HepG2 (cell line): ENCODE results near the gene TMEM108. TPM values are rescaled to one million over a fixed set of nuclear protein-coding genes. Genes with fewer than 3 reads are reported as not detected.

Experiments used
- ATAC-seq: fragments of 200-7000 bp; cut with Tn5 transposase; 3 replicates; pipeline ENCODE4 v1.9.1; 2020; ENCODE audit warnings: mild to moderate bottlenecking, moderate library complexity
- BruUV-seq: library from RNA; stranded (reverse); fragments of 400-500 nt; replicated peaks from 2 replicates; lab custom pipeline; 2021; lab: Mats Ljungman, UMichigan
- CTCF ChIA-PET: fragments of 300-600 bp; formaldehyde crosslinking; extraction: SDS; loops from one replicate; lab custom pipeline; 2021; ENCODE audit warnings: low total read pairs, inconsistent platforms, low intra/inter-chr PET ratio; lab: Yijun Ruan, JAX
- POLR2A ChIA-PET: fragments of 350-600 bp; sonication (Branson Sonifier 250); formaldehyde crosslinking; loops from one replicate; lab custom pipeline; 2020; ENCODE audit warnings: antibody characterized with exemption, inconsistent platforms; lab: Yijun Ruan, JAX
- DNase-seq: peaks from one replicate; pipeline ENCODE4 v3.0.0-alpha.2; 2015; ENCODE audit warnings: low spot score
- FAIRE-seq: peaks from 3 replicates; lab custom pipeline; 2011; peaks lifted over from hg19 to GRCh38; lab: Jason Lieb, UNC
- H2AFZ ChIP-seq: one replicate; pipeline ENCODE4 v1.6.1; 2011; ENCODE audit warnings: low read length, inconsistent platforms
- H3K27ac ChIP-seq: fragments of 300-600 bp; 3 replicates; pipeline ENCODE4 v1.8.0; 2011; ENCODE audit warnings: mixed run types, mild to moderate bottlenecking, mixed read lengths, low read length, inconsistent platforms; ENCODE audit not compliant: insufficient read depth; ENCODE audit errors: extremely low read length
- H3K27me3 ChIP-seq, 2 experiments: fragments of 200-600 bp in 1 of 2; 2 replicates in 1 of 2; 3 replicates in 1 of 2; pipeline versions ENCODE4 v1.6.0 to v1.8.0; 2011; ENCODE audit warnings: low read length in 2 of 2, mild to moderate bottlenecking in 2 of 2, moderate library complexity in 2 of 2, inconsistent platforms in 1 of 2; ENCODE audit not compliant: insufficient read depth in 2 of 2, control insufficient read depth in 1 of 2
- H3K36me3 ChIP-seq, 2 experiments: fragments of 200-600 bp in 1 of 2; replicated peaks in 1 of 2; 2 replicates in 1 of 2; 3 replicates in 1 of 2; pipeline versions ENCODE4 v1.5.1 to v1.8.0; 2011; ENCODE audit warnings: low read length in 2 of 2, inconsistent platforms in 1 of 2; ENCODE audit not compliant: insufficient read depth in 2 of 2, control insufficient read depth in 1 of 2
- H3K4me1 ChIP-seq: 2 replicates; pipeline ENCODE4 v1.5.1; 2012; ENCODE audit warnings: low read length, inconsistent platforms; ENCODE audit not compliant: insufficient read depth
- H3K4me2 ChIP-seq: 2 replicates; pipeline ENCODE4 v1.6.0; 2011; ENCODE audit warnings: low read depth, low read length, inconsistent platforms
- H3K4me3 ChIP-seq, 3 experiments: fragments of 200-600 bp in 1 of 3; sonication (generic), shearing (Covaris generic) in 1 of 3; replicated peaks in 1 of 3; 2 replicates each; pipeline ENCODE4 v1.5.1; 2011 to 2016; ENCODE audit warnings: low read length in 3 of 3, inconsistent platforms in 2 of 3, low read depth in 2 of 3, mild to moderate bottlenecking in 2 of 3, control low read depth in 1 of 3, mixed read lengths in 1 of 3; ENCODE audit not compliant: insufficient read depth in 1 of 3
- H3K79me2 ChIP-seq: one replicate; pipeline ENCODE4 v1.6.1; 2011; ENCODE audit warnings: low read length, inconsistent platforms; ENCODE audit not compliant: insufficient read depth
- H3K9ac ChIP-seq: 2 replicates; pipeline ENCODE4 v1.6.0; 2011; ENCODE audit warnings: mild to moderate bottlenecking, low read depth, low read length, inconsistent platforms; ENCODE audit not compliant: insufficient read depth
- H3K9me3 ChIP-seq: 2 replicates; pipeline ENCODE4 v1.5.1; 2012; ENCODE audit warnings: mild to moderate bottlenecking, low read length
- H4K20me1 ChIP-seq: 2 replicates; pipeline ENCODE4 v1.6.0; 2011; ENCODE audit warnings: inconsistent platforms, mild to moderate bottlenecking, low read length, moderate library complexity; ENCODE audit not compliant: insufficient read depth
- FOXA1 ChIP-seq, 2 experiments: fragments of 450-650 bp in 1 of 2; sonication (generic) in 1 of 2; formaldehyde crosslinking in 1 of 2; IDR thresholded peaks; 2 replicates each; pipeline versions ENCODE4 v1.4.0 to v1.6.1; 2016 to 2020; ENCODE audit warnings: missing genetic modification reagents in 1 of 2
- GABPB1 ChIP-seq: IDR thresholded peaks from 2 replicates; pipeline ENCODE4 v1.6.1; 2016; ENCODE audit warnings: mild to moderate bottlenecking, missing genetic modification reagents, moderate library complexity, missing compliant biosample characterization
- MTF2 ChIP-seq: sonication (generic); formaldehyde crosslinking; IDR thresholded peaks from 2 replicates; pipeline ENCODE4 v1.5.0; 2020; ENCODE audit warnings: missing genetic modification reagents, borderline replicate concordance
- MXI1 ChIP-seq: IDR thresholded peaks from 3 replicates; pipeline ENCODE4 v1.6.1; 2012; ENCODE audit warnings: low read depth, low read length, inconsistent platforms, borderline replicate concordance
- NFE2 ChIP-seq: sonication (generic); formaldehyde crosslinking; IDR thresholded peaks from 2 replicates; pipeline ENCODE4 v1.4.0; 2020; ENCODE audit warnings: missing genetic modification reagents
- ZNF160 ChIP-seq: sonication (generic); formaldehyde crosslinking; IDR thresholded peaks from 2 replicates; pipeline ENCODE4 v1.8.0; 2022; ENCODE audit warnings: mild to moderate bottlenecking, inconsistent platforms, missing genetic modification reagents
- ZNF460 ChIP-seq: sonication (generic); formaldehyde crosslinking; IDR thresholded peaks from 2 replicates; pipeline ENCODE4 v1.5.1; 2020; ENCODE audit warnings: missing genetic modification reagents, mild to moderate bottlenecking, borderline replicate concordance
- ZNF605 ChIP-seq: sonication (generic); formaldehyde crosslinking; IDR thresholded peaks from 2 replicates; pipeline ENCODE4 v1.8.0; 2022; ENCODE audit warnings: mild to moderate bottlenecking, missing genetic modification reagents
- ZNF780A ChIP-seq: sonication (generic); formaldehyde crosslinking; IDR thresholded peaks from 2 replicates; pipeline ENCODE4 v1.8.0; 2022; ENCODE audit warnings: mild to moderate bottlenecking, missing genetic modification reagents, moderate library complexity
- WGBS: methylation state at CpG from one replicate; pipeline ENCODE4 v1.1.6; 2017; ENCODE audit warnings: low lambda C conversion rate; 5-methylcytosine and 5-hydroxymethylcytosine counted together
- in situ Hi-C: cut with HindIII; loops from 2 replicates; pipeline ENCODE4 v1.10.0; 2017; ENCODE audit warnings: low pct_unique_long_range_greater_than_20kb; ENCODE audit not compliant: extremely low pct_ligation_motif_present
- intact Hi-C: fragments of 100-400 bp; cut with micrococcal nuclease; formaldehyde crosslinking; loops from one replicate; pipeline ENCODE4 v1.10.0; 2022; ENCODE audit not compliant: unreplicated experiment
- polyA plus RNA-seq, 8 experiments: library from polyadenylated mRNA; depleted of rRNA in 3 of 8; stranded (reverse) in 7 of 8; unstranded in 1 of 8; fragments of >200 nt; fragmentation: Illumina TruSeq in 4 of 8; extraction: Trizol in 4 of 8; gene quantifications; 2 replicates each; pipeline versions ENCODE4 v1.2.1 to v1.2.3, GENCODE V29; 2011 to 2016; ENCODE audit warnings: low read depth in 4 of 8, missing spikeins in 1 of 8, mixed read lengths in 1 of 8; ENCODE audit not compliant: insufficient read depth in 1 of 8
- total RNA-seq, 5 experiments: library from RNA; depleted of rRNA; stranded (reverse); fragments of >200 nt; fragmentation: Illumina TruSeq; extraction: Trizol; gene quantifications; 2 replicates each; pipeline ENCODE4 v1.2.3, GENCODE V29; 2016; ENCODE audit warnings: low read depth in 1 of 5
- TF ChIP-seq, protein P1 (sequence below): sonication (generic); formaldehyde crosslinking; IDR thresholded peaks from 2 replicates; pipeline ENCODE4 v1.9.0; 2021; ENCODE audit warnings: missing genetic modification reagents, borderline replicate concordance
- TF ChIP-seq, protein P2 (sequence below): sonication (generic); formaldehyde crosslinking; conservative IDR thresholded peaks from 2 replicates; pipeline ENCODE4 v1.4.0; 2020; ENCODE audit warnings: missing genetic modification reagents
- TF ChIP-seq, protein P3 (sequence below): sonication (generic); formaldehyde crosslinking; IDR thresholded peaks from 2 replicates; pipeline ENCODE4 v1.4.0; 2020; ENCODE audit warnings: mild to moderate bottlenecking, missing genetic modification reagents
- TF ChIP-seq, protein P4 (sequence below): IDR thresholded peaks from 2 replicates; pipeline ENCODE4 v1.6.1; 2016; ENCODE audit warnings: mild to moderate bottlenecking
- TF ChIP-seq, protein P5 (sequence below): sonication (generic); formaldehyde crosslinking; IDR thresholded peaks from 2 replicates; pipeline ENCODE4; 2020; ENCODE audit warnings: missing genetic modification reagents, mild to moderate bottlenecking, borderline replicate concordance

The TMEM108 gene
- total and polyA plus RNA-seq, 2 of the 13 experiments (the other 11 are each of a cell fraction or from before 2014, with no cell fraction given): not detected

DNA sequence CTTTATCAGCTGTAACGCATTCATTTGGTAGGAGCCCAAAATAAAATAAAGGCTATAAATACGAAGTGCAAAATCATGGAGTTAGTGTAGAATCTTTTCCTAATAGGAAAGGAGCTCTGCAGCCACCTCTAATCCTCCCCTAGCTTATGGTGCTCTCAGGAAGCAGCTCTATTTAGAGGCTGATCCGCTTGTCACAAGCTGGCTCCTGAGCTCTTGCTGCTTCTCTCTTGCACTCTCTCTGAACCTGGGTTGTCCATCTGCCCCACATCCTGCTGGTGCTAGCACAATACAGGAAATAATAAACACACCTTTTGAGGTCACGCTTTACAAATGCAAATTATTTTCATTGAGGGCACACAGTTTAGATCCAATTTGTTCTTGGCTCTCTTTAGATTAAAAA, 324.3 kb downstream of the TMEM108 start (continued):
- TF ChIP-seq, protein P1, sequence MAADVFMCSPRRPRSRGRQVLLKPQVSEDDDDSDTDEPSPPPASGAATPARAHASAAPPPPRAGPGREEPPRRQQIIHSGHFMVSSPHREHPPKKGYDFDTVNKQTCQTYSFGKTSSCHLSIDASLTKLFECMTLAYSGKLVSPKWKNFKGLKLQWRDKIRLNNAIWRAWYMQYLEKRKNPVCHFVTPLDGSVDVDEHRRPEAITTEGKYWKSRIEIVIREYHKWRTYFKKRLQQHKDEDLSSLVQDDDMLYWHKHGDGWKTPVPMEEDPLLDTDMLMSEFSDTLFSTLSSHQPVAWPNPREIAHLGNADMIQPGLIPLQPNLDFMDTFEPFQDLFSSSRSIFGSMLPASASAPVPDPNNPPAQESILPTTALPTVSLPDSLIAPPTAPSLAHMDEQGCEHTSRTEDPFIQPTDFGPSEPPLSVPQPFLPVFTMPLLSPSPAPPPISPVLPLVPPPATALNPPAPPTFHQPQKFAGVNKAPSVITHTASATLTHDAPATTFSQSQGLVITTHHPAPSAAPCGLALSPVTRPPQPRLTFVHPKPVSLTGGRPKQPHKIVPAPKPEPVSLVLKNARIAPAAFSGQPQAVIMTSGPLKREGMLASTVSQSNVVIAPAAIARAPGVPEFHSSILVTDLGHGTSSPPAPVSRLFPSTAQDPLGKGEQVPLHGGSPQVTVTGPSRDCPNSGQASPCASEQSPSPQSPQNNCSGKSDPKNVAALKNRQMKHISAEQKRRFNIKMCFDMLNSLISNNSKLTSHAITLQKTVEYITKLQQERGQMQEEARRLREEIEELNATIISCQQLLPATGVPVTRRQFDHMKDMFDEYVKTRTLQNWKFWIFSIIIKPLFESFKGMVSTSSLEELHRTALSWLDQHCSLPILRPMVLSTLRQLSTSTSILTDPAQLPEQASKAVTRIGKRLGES (CRISPR knock-in tag): no peak

DNA sequence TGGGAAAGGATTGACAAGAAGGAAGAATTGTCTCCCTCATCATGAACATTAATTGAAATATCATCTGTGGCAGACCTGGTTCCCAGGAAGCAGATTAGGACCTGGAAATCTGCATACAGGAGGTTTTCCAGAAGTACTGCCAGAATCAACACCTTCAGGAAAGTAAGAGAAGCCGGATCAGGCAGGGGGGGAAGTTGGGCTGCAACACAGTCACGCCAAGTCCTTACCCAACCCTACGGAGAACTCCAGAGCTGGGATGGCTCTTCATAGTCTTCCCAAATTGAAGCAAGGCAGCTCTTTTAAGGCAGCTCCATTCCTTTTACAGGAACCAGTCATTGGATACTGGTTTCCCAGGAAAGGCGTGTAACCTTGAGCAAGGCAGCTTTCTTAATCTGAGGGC, 326.5 kb downstream of the TMEM108 start:
- 0% methylated on average over 3 of the region's 4 CpGs for WGBS
- H3K9me3 ChIP-seq: no peaks in the 10 kb centered on the region
- no peak for ATAC-seq
- no peak overlapping the region for H3K27ac ChIP-seq
- in situ Hi-C loops (no loop called here), intact Hi-C loops (no loop called here)
- DNase-seq: no peak
- H3K4me2 ChIP-seq: no peak overlapping the region
- POLR2A ChIA-PET: no interaction called here
- H3K79me2 ChIP-seq: no peaks in the 10 kb centered on the region
- no peaks in the 10 kb centered on the region for H3K36me3 ChIP-seq
- no peak for FAIRE-seq
- no peaks in the 10 kb centered on the region for H3K4me1 ChIP-seq
- no peak overlapping the region for H2AFZ ChIP-seq
- CTCF ChIA-PET: no interaction called here
- H3K9ac ChIP-seq: no peak overlapping the region
- peaks cover 0 to 2% of the 10 kb centered on the region in 2 experiments; a peak in 2 of 5 replicates for H3K27me3 ChIP-seq
- H3K4me3 ChIP-seq: no peak overlapping the region
- BruUV-seq: no TSS peak
- H4K20me1 ChIP-seq: no peaks in the 10 kb centered on the region
- TF ChIP-seq, protein P2, sequence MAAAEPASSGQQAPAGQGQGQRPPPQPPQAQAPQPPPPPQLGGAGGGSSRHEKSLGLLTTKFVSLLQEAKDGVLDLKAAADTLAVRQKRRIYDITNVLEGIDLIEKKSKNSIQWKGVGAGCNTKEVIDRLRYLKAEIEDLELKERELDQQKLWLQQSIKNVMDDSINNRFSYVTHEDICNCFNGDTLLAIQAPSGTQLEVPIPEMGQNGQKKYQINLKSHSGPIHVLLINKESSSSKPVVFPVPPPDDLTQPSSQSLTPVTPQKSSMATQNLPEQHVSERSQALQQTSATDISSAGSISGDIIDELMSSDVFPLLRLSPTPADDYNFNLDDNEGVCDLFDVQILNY (CRISPR knock-in tag): no peak
- no peak for TF ChIP-seq FOXA1 (IDR thresholded peaks at IDR 0.05)
- TF ChIP-seq FOXA1 (CRISPR knock-in tag; IDR thresholded peaks at IDR 0.05): no peak
- TF ChIP-seq ZNF605: no peak
- TF ChIP-seq MTF2 (CRISPR knock-in tag): no peak
- TF ChIP-seq MXI1: no peak
- no peak for TF ChIP-seq GABPB1 (CRISPR knock-in tag)
- TF ChIP-seq, protein P3, sequence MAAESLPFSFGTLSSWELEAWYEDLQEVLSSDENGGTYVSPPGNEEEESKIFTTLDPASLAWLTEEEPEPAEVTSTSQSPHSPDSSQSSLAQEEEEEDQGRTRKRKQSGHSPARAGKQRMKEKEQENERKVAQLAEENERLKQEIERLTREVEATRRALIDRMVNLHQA: no peak
- TF ChIP-seq, protein P4, sequence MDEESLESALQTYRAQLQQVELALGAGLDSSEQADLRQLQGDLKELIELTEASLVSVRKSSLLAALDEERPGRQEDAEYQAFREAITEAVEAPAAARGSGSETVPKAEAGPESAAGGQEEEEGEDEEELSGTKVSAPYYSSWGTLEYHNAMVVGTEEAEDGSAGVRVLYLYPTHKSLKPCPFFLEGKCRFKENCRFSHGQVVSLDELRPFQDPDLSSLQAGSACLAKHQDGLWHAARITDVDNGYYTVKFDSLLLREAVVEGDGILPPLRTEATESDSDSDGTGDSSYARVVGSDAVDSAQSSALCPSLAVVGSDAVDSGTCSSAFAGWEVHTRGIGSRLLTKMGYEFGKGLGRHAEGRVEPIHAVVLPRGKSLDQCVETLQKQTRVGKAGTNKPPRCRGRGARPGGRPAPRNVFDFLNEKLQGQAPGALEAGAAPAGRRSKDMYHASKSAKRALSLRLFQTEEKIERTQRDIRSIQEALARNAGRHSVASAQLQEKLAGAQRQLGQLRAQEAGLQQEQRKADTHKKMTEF (CRISPR knock-in tag): no peak
- TF ChIP-seq, protein P5, sequence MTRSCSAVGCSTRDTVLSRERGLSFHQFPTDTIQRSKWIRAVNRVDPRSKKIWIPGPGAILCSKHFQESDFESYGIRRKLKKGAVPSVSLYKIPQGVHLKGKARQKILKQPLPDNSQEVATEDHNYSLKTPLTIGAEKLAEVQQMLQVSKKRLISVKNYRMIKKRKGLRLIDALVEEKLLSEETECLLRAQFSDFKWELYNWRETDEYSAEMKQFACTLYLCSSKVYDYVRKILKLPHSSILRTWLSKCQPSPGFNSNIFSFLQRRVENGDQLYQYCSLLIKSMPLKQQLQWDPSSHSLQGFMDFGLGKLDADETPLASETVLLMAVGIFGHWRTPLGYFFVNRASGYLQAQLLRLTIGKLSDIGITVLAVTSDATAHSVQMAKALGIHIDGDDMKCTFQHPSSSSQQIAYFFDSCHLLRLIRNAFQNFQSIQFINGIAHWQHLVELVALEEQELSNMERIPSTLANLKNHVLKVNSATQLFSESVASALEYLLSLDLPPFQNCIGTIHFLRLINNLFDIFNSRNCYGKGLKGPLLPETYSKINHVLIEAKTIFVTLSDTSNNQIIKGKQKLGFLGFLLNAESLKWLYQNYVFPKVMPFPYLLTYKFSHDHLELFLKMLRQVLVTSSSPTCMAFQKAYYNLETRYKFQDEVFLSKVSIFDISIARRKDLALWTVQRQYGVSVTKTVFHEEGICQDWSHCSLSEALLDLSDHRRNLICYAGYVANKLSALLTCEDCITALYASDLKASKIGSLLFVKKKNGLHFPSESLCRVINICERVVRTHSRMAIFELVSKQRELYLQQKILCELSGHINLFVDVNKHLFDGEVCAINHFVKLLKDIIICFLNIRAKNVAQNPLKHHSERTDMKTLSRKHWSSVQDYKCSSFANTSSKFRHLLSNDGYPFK (CRISPR knock-in tag): no peak
- no peak for TF ChIP-seq ZNF780A (CRISPR knock-in tag)
- TF ChIP-seq ZNF460 (CRISPR knock-in tag): no peak
- no peak for TF ChIP-seq ZNF160 (CRISPR knock-in tag)
- TF ChIP-seq NFE2 (CRISPR knock-in tag): no peak
